ENCODE data around the gene RIN3. TPM values are rescaled to one million over a fixed set of nuclear protein-coding genes. Genes with fewer than 3 reads are reported as not detected.

RIN3 gene
- total RNA-seq, 1 experiment from 2014 or later, result 14.8 TPM

DNA sequence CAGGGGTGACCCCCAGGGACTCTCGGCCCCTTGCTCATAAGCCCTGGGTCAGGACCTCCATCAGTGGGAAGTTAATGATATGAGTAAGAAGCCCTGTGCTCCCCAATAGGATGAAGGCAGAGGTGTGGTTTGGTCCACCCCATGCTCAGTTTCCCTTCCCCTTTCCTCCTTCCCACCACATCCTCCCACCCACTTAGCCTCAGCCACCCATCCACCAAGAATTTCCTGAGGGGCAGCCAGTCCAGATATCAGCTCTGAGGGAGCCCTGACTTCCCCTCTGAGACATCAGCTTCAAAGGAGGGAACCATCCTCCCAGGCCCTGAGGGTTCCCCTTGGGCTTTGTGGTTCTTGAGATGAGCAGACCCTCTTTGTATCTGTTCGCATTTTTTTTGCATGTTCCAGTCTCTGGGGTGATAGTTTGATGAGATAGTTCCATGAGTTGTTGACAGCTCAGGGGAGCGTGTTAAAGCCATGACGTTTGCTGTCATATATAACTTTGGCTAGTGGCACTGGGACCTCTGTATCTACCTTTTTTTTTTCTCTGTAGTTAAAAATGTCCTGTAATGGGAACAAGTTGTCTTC is 163.6 kb downstream of the RIN3 start:
- Histone ChIP-seq H3K9me3 (ENCODE audit: insufficient read depth, low read depth) (no peaks in the 10 kb centered on the region), H2AFZ (no peak overlapping the region), H3K27ac (no peak overlapping the region), H3K4me3 (no peak overlapping the region), H3K9me2 (ENCODE audit: insufficient read depth) (no peaks in the 10 kb centered on the region), H3K36me3 (ENCODE audit: low read depth) (0 out of 2 replicates have a peak, but pooled peaks cover 4% of the 10 kb centered on the region), H4K20me1 (ENCODE audit: insufficient read depth) (no peaks in the 10 kb centered on the region), H3K27me3 (ENCODE audit: insufficient read depth, low read depth) (no peaks in the 10 kb centered on the region), H3K79me2 (ENCODE audit: low read depth) (no peaks in the 10 kb centered on the region), H3K4me1 (replicated peaks; ENCODE audit: insufficient read depth) (peaks cover 8% of the 10 kb centered on the region), H3K4me2 (no peak overlapping the region), H3F3A (ENCODE audit: insufficient read depth, low read depth) (peaks cover 5% of the 10 kb centered on the region; the same call in 1 of the 2 replicates)
- CTCF ChIA-PET, result no interaction called here
- POLR2A ChIA-PET (ENCODE audit: unreplicated experiment), result no interaction called here
- DNase-seq, result no peak
- TF ChIP-seq CTCF (conservative IDR thresholded peaks at IDR 0.05) (no peak), EZH2 (IDR thresholded peaks at IDR 0.05; ENCODE audit: low read depth) (no peak)
- intact Hi-C loops (cut with micrococcal nuclease; ENCODE audit: unreplicated experiment), result no loop called here
- no TSS peak for BruUV-seq (replicated peaks)

GRCh38 chr14:92677955-92678354 is 164.4 kb downstream of the RIN3 start:
- Histone ChIP-seq H3K9me3 (ENCODE audit: insufficient read depth, low read depth) (no peaks in the 10 kb centered on the region), H3K4me2 (no peak overlapping the region), H2AFZ (no peak overlapping the region), H3K4me3 (no peak overlapping the region), H3K27me3 (ENCODE audit: insufficient read depth, low read depth) (no peaks in the 10 kb centered on the region), H3K79me2 (ENCODE audit: low read depth) (no peaks in the 10 kb centered on the region), H3K36me3 (ENCODE audit: low read depth) (0 out of 2 replicates have a peak, but pooled peaks cover 4% of the 10 kb centered on the region), H3F3A (ENCODE audit: insufficient read depth, low read depth) (peaks cover 5% of the 10 kb centered on the region; the same call in 1 of the 2 replicates), H3K4me1 (replicated peaks; ENCODE audit: insufficient read depth) (peaks cover 8% of the 10 kb centered on the region), H3K9me2 (ENCODE audit: insufficient read depth) (no peaks in the 10 kb centered on the region), H4K20me1 (ENCODE audit: insufficient read depth) (no peaks in the 10 kb centered on the region), H3K27ac (no peak overlapping the region)
- intact Hi-C loops (cut with micrococcal nuclease; ENCODE audit: unreplicated experiment), result no loop called here
- no peak for DNase-seq
- ChIA-PET CTCF (no interaction called here), POLR2A (ENCODE audit: unreplicated experiment) (no interaction called here)
- TF ChIP-seq CTCF (conservative IDR thresholded peaks at IDR 0.05) (no peak), EZH2 (IDR thresholded peaks at IDR 0.05; ENCODE audit: low read depth) (no peak)
- BruUV-seq (replicated peaks), result no TSS peak

- Histone ChIP-seq H3K4me2 (no peak overlapping the region), H3K36me3 (ENCODE audit: low read depth) (0 out of 2 replicates have a peak, but pooled peaks cover 4% of the 10 kb centered on the region), H3K27ac (no peak overlapping the region), H3K4me3 (no peak overlapping the region), H4K20me1 (ENCODE audit: insufficient read depth) (no peaks in the 10 kb centered on the region), H3K9me3 (ENCODE audit: insufficient read depth, low read depth) (no peaks in the 10 kb centered on the region), H3K79me2 (ENCODE audit: low read depth) (no peaks in the 10 kb centered on the region), H3K4me1 (replicated peaks; ENCODE audit: insufficient read depth) (peaks cover 8% of the 10 kb centered on the region), H3K9me2 (ENCODE audit: insufficient read depth) (no peaks in the 10 kb centered on the region), H2AFZ (no peak overlapping the region), H3K27me3 (ENCODE audit: insufficient read depth, low read depth) (no peaks in the 10 kb centered on the region), H3F3A (ENCODE audit: insufficient read depth, low read depth) (peaks cover 5% of the 10 kb centered on the region; the same call in 1 of the 2 replicates)
- DNase-seq, result no peak
- no TSS peak for BruUV-seq (replicated peaks)
- TF ChIP-seq EZH2 (IDR thresholded peaks at IDR 0.05; ENCODE audit: low read depth), result no peak
- TF ChIP-seq CTCF (conservative IDR thresholded peaks at IDR 0.05), result no peak
- CTCF ChIA-PET, result no interaction called here
- POLR2A ChIA-PET (ENCODE audit: unreplicated experiment), result no interaction called here
- intact Hi-C loops (cut with micrococcal nuclease; ENCODE audit: unreplicated experiment), result no loop called here
These were observed 165.2 kb downstream of the RIN3 start for GRCh38 chr14:92678766-92679165.
